HCT116 (cell line): Measurements from ENCODE around the gene NBPF12.
"Not testable (repeated sequence)": the region's sequence is repeated elsewhere in the genome, so short reads cannot be mapped to it uniquely, and the experiment has no call there.

Source experiments
- CBX3 ChIP-seq: IDR thresholded peaks from 2 replicates; pipeline ENCODE4 v1.6.1; 2012; ENCODE audit warnings: low read depth
- CEBPB ChIP-seq: IDR thresholded peaks from 2 replicates; pipeline ENCODE4 v1.6.1; 2012; ENCODE audit warnings: low read depth
- CTCF ChIP-seq, 3 experiments: fragments of 200-600 bp in 1 of 3; sonication (generic) in 1 of 3; IDR thresholded peaks in 2 of 3; conservative IDR thresholded peaks in 1 of 3; 2 replicates each; pipeline ENCODE4 v1.5.1; 2012 to 2017; ENCODE audit warnings: low read depth in 2 of 3, low read length in 2 of 3, antibody characterized with exemption in 1 of 3, borderline replicate concordance in 1 of 3, control low read depth in 1 of 3, mild to moderate bottlenecking in 1 of 3, mixed read lengths in 1 of 3, mixed run types in 1 of 3, moderate library complexity in 1 of 3; ENCODE audit not compliant: insufficient read depth in 1 of 3
- ELF1 ChIP-seq: IDR thresholded peaks from 2 replicates; pipeline ENCODE4 v1.6.1; 2012; ENCODE audit warnings: low read depth, borderline replicate concordance
- EZH2 ChIP-seq: fragments of 200-600 bp; sonication (generic); IDR thresholded peaks from 2 replicates; pipeline ENCODE4 v1.6.1; 2017; ENCODE audit warnings: antibody characterized with exemption, mixed run types
- EZH2phosphoT487 ChIP-seq: fragments of 200-600 bp; IDR thresholded peaks from 2 replicates; pipeline ENCODE4 v1.6.1; 2018; ENCODE audit warnings: antibody characterized with exemption, borderline replicate concordance
- POLR2A ChIP-seq: IDR thresholded peaks from 2 replicates; pipeline ENCODE4 v1.7.0; 2011; ENCODE audit warnings: borderline replicate concordance; ENCODE audit not compliant: insufficient read depth, insufficient read length; ENCODE audit errors: extremely low read depth
- POLR2AphosphoS5 ChIP-seq: IDR thresholded peaks from 2 replicates; pipeline ENCODE4 v1.6.1; 2011; ENCODE audit warnings: mild to moderate bottlenecking, low read depth, low read length, moderate library complexity
- REST ChIP-seq: IDR thresholded peaks from 2 replicates; pipeline ENCODE4 v1.6.1; 2012; ENCODE audit warnings: low read depth
- SP1 ChIP-seq: IDR thresholded peaks from 2 replicates; pipeline ENCODE4 v1.6.1; 2012; ENCODE audit warnings: low read depth
- YY1 ChIP-seq: IDR thresholded peaks from 2 replicates; pipeline ENCODE4 v1.6.1; 2011; ENCODE audit warnings: low read length, low read depth, moderate library complexity, mild to moderate bottlenecking; ENCODE audit not compliant: insufficient replicate concordance; ENCODE audit errors: extremely low read depth
- ZNF274 ChIP-seq: fragments of 200-500 bp; sonication (Bioruptor generic); IDR thresholded peaks from 2 replicates; pipeline ENCODE4 v1.6.1; 2014; ENCODE audit warnings: mild to moderate bottlenecking, low read depth, low read length, inconsistent platforms
- TF ChIP-seq, protein P1 (sequence below): IDR thresholded peaks from 2 replicates; pipeline ENCODE4 v1.6.1; 2012
- TF ChIP-seq, protein P2 (sequence below): IDR thresholded peaks from 2 replicates; pipeline ENCODE4 v1.6.1; 2011; ENCODE audit warnings: mild to moderate bottlenecking, low read length, moderate library complexity; ENCODE audit not compliant: insufficient replicate concordance; ENCODE audit errors: extremely low read depth

- TF ChIP-seq EZH2; YY1; CTCF (IDR thresholded peaks at IDR 0.05 in 2 of 3, conservative IDR thresholded peaks at IDR 0.05 in 1 of 3; ENCODE audit: borderline replicate concordance in 1 of 3, insufficient read depth in 1 of 3, low read depth in 2 of 3, low read length in 2 of 3); REST; ZNF274; SP1; POLR2A; CEBPB; CBX3; EZH2phosphoT487: not testable (repeated sequence)
- TF ChIP-seq POLR2AphosphoS5 (peak; percentile 54), ELF1 (peak; percentile 54)
- TF ChIP-seq, protein P1, sequence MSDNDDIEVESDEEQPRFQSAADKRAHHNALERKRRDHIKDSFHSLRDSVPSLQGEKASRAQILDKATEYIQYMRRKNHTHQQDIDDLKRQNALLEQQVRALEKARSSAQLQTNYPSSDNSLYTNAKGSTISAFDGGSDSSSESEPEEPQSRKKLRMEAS = peak; percentile 29; the same call in 1 of the 2 replicates
- TF ChIP-seq, protein P2, sequence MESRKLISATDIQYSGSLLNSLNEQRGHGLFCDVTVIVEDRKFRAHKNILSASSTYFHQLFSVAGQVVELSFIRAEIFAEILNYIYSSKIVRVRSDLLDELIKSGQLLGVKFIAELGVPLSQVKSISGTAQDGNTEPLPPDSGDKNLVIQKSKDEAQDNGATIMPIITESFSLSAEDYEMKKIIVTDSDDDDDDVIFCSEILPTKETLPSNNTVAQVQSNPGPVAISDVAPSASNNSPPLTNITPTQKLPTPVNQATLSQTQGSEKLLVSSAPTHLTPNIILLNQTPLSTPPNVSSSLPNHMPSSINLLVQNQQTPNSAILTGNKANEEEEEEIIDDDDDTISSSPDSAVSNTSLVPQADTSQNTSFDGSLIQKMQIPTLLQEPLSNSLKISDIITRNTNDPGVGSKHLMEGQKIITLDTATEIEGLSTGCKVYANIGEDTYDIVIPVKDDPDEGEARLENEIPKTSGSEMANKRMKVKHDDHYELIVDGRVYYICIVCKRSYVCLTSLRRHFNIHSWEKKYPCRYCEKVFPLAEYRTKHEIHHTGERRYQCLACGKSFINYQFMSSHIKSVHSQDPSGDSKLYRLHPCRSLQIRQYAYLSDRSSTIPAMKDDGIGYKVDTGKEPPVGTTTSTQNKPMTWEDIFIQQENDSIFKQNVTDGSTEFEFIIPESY = peak; percentile 68
Observed at GRCh38 chr1:146938242-146938902, at the start of gene NBPF12.
